ENCODE measurements around the gene MTERF4. TPM values are rescaled to one million over a fixed set of nuclear protein-coding genes. Genes with fewer than 3 reads are reported as not detected.

Gene MTERF4
- total RNA-seq, 4 donors from 2014 or later: 67.8 to 110 (median 91.0) TPM

DNA sequence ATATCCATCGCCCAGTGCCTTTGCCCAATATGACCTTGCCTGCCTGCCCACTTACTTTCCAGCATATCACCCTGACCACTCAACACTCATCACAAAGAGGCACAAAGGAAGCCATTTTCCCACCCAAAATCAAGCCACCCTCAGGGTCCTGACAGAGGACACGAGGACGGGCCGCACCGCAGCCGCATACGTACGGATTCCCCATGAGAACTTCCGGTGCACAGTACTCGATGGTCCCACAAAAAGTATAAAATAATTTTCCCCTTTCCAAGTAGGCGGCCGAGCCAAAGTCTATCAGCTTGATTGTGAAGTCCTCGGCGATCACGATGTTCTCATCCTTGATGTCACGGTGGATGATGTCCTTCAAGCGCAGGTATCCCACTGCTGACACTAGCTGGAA, 10.0 kb upstream of the MTERF4 start:
- no peak overlapping the region for H3K27ac ChIP-seq
- WGBS, 2 donors: 97% methylated on average over 17 of the region's 17 CpGs
- H3K27me3 ChIP-seq: no peaks in the 10 kb centered on the region
- H3K4me3 ChIP-seq (replicated peaks in 1 of 3): no peak overlapping the region
- no peak for DNase-seq
- intact Hi-C loops (cut with DNase I): no loop called here
- no peaks in the 10 kb centered on the region for H3K4me1 ChIP-seq
- no peaks in the 10 kb centered on the region for H3K36me3 ChIP-seq
- TF ChIP-seq POLR2A (IDR thresholded peaks at IDR 0.05): no peak
- TF ChIP-seq, protein P1, sequence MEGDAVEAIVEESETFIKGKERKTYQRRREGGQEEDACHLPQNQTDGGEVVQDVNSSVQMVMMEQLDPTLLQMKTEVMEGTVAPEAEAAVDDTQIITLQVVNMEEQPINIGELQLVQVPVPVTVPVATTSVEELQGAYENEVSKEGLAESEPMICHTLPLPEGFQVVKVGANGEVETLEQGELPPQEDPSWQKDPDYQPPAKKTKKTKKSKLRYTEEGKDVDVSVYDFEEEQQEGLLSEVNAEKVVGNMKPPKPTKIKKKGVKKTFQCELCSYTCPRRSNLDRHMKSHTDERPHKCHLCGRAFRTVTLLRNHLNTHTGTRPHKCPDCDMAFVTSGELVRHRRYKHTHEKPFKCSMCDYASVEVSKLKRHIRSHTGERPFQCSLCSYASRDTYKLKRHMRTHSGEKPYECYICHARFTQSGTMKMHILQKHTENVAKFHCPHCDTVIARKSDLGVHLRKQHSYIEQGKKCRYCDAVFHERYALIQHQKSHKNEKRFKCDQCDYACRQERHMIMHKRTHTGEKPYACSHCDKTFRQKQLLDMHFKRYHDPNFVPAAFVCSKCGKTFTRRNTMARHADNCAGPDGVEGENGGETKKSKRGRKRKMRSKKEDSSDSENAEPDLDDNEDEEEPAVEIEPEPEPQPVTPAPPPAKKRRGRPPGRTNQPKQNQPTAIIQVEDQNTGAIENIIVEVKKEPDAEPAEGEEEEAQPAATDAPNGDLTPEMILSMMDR (IDR thresholded peaks at IDR 0.05): no peak
- H3K9me3 ChIP-seq: no peaks in the 10 kb centered on the region

DNA sequence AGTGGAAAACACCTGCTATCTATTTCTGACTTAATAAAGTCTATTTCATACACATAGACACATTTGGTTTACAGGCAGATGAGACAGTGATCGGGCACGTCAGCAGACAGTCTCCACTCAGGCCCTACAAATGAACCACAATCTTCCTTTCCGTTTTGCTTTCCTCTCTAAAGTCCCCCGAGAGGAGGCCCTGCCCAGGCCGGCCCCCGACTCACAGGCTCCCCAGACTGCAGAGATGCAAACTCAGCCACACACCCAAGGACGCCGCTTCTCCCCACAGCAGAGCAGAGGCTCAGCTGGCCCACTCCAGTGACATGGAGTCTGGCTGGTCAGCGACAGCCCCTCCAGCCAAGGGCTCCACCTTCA, 9.3 kb upstream of the MTERF4 start:
- DNase-seq: no peak

GRCh38 chr2:241110607-241111439, 8.7 kb upstream of the MTERF4 start:
- H3K9me3 ChIP-seq: no peaks in the 10 kb centered on the region
- no peaks in the 10 kb centered on the region for H3K4me1 ChIP-seq
- H3K27me3 ChIP-seq: no peaks in the 10 kb centered on the region
- TF ChIP-seq, protein P1 (IDR thresholded peaks at IDR 0.05): no peak
- TF ChIP-seq POLR2A (IDR thresholded peaks at IDR 0.05): no peak
- no peak overlapping the region for H3K4me3 ChIP-seq (replicated peaks in 1 of 3)
- H3K36me3 ChIP-seq: no peaks in the 10 kb centered on the region
- H3K27ac ChIP-seq: no peak overlapping the region
- 94 to 95% methylated on average over 12 to 19 of the region's 19 CpGs for WGBS, 2 donors
- no peak for DNase-seq
- intact Hi-C loops (cut with DNase I): no loop called here

More for the DNA sequence above, 9.3 kb upstream of the MTERF4 start:
- Histone ChIP-seq H3K9me3 (no peaks in the 10 kb centered on the region), H3K4me1 (no peaks in the 10 kb centered on the region), H3K27ac (no peak overlapping the region), H3K27me3 (no peaks in the 10 kb centered on the region), H3K4me3 (replicated peaks in 1 of 3) (no peak overlapping the region), H3K36me3 (no peaks in the 10 kb centered on the region)
- 92 to 93% methylated on average over 9 of the region's 9 CpGs for WGBS, 2 donors
- TF ChIP-seq, protein P1 (IDR thresholded peaks at IDR 0.05): no peak
- no peak for TF ChIP-seq POLR2A (IDR thresholded peaks at IDR 0.05)
- intact Hi-C loops (cut with DNase I): no loop called here

- intact Hi-C loops (cut with DNase I): no loop called here
- Histone ChIP-seq H3K4me3 (replicated peaks in 1 of 3) (no peak overlapping the region), H3K4me1 (no peaks in the 10 kb centered on the region), H3K27me3 (no peaks in the 10 kb centered on the region), H3K27ac (no peak overlapping the region), H3K36me3 (no peaks in the 10 kb centered on the region), H3K9me3 (no peaks in the 10 kb centered on the region)
- 94% methylated on average over 9 of the region's 9 CpGs for whole genome bisulfite sequencing, 2 donors
- no peak for DNase-seq
- TF ChIP-seq, protein P1 (IDR thresholded peaks at IDR 0.05): no peak
- no peak for TF ChIP-seq POLR2A (IDR thresholded peaks at IDR 0.05)
Observed at GRCh38 chr2:241110089-241110606, 8.1 kb upstream of the MTERF4 start.

Data from thyroid gland (tissue), 4 donors.